Effector CD8-positive, alpha-beta T cell (primary cell): ENCODE measurements around the gene BAK1.
"Not testable (repeated sequence)": the region's sequence is repeated elsewhere in the genome, so short reads cannot be mapped to it uniquely, and the experiment has no call there.

ENCODE experiments used
- DNase-seq: peaks from one replicate; lab custom pipeline; 2025; lab: John Stamatoyannopoulos, UW

The BAK1 gene

GRCh38 chr6:33587529-33587928 lies 7.5 kb upstream of the BAK1 start:
- no peak for DNase-seq

GRCh38 chr6:33586108-33586640 lies 6.1 kb upstream of the BAK1 start:
- DNase-seq: no peak

- peak; percentile 76 for DNase-seq
These were observed 5.5 kb upstream of the BAK1 start for GRCh38 chr6:33585403-33586107.

- no peak for DNase-seq
These were observed 4.8 kb upstream of the BAK1 start for GRCh38 chr6:33584700-33585402.

- no peak for DNase-seq
These were observed 3.6 kb upstream of the BAK1 start for GRCh38 chr6:33583591-33584155.

- DNase-seq: no peak
These were observed 1.1 kb upstream of the BAK1 start for GRCh38 chr6:33581186-33581585.

GRCh38 chr6:33578588-33579011 lies 1.5 kb downstream of the BAK1 start:
- DNase-seq: peak; percentile 16

- no peak for DNase-seq
These were observed 1.9 kb downstream of the BAK1 start for GRCh38 chr6:33578164-33578563.

GRCh38 chr6:33577718-33578117 lies 2.4 kb downstream of the BAK1 start:
- no peak for DNase-seq

- no peak for DNase-seq
These were observed 3.0 kb downstream of the BAK1 start for GRCh38 chr6:33577106-33577535.

GRCh38 chr6:33576668-33577067 lies 3.4 kb downstream of the BAK1 start:
- no peak for DNase-seq

GRCh38 chr6:33575211-33575610 lies 4.9 kb downstream of the BAK1 start:
- no peak for DNase-seq

- DNase-seq: no peak
These were observed 8.3 kb downstream of the BAK1 start for GRCh38 chr6:33571637-33572316.

GRCh38 chr6:33570806-33571636 lies 9.1 kb downstream of the BAK1 start:
- DNase-seq: peak; percentile 86

GRCh38 chr6:33568826-33569570 lies 11.1 kb downstream of the BAK1 start:
- no peak for DNase-seq

- no peak for DNase-seq
These were observed 12.2 kb downstream of the BAK1 start for GRCh38 chr6:33567836-33568235.

GRCh38 chr6:33566182-33567084 lies 13.6 kb downstream of the BAK1 start:
- no peak for DNase-seq

- DNase-seq: no peak
These were observed 21.3 kb downstream of the BAK1 start for GRCh38 chr6:33558801-33559200.

GRCh38 chr6:33557376-33557775 lies 22.7 kb downstream of the BAK1 start:
- no peak for DNase-seq

- DNase-seq: not testable (repeated sequence)
These were observed 27.2 kb downstream of the BAK1 start for GRCh38 chr6:33552883-33553282.
